Measurements from ENCODE around the gene CYBC1. TPM values are rescaled to one million over a fixed set of nuclear protein-coding genes. Genes with fewer than 3 reads are reported as not detected.

CYBC1 gene
- total RNA-seq, 1 experiment from 2014 or later: 71.7 TPM

DNA sequence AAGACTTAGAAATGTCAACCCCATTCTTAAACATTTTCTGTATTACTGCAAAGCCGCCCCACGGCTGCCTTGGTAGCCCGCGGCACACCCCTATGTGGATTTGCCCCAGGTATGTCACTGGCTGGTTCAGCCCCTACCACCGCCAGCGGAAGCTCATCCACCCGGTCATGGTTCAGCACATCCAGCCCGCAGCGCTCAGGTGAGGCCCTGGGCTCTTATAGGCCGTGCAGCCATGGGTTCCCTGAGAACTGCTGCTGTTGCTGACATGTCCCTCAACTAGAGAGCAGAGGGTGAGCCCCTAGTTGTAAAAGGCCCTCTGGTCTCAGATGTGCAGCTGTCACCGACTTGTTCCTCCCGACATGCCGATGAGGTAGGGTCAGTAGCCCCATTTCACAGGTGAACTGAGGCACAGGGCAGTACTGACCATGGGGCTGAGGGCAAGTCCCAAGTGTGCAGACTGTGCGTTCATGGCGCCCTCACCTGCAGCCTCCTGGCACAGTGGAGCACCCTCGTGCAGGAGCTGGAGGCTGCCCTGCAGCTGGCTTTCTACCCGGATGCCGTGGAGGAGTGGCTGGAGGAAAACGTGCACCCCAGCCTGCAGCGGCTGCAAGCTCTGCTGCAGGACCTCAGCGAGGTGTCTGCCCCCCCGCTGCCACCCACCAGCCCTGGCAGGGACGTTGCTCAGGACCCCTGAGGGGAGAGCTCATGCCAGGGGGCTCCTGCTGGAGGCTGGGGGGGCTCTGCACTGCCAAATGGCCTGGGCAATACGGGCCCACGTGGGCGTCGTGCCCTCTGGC lies 8.7 kb downstream of the CYBC1 start:
- CTCF ChIA-PET: interaction anchor here (1.3 kb wide), 1 partner anchor 17 kb away, joined by 5 read pairs; no protein-coding TSS in a partner anchor
- no peaks in the 10 kb centered on the region for H3K27me3 Mint-ChIP-seq (ENCODE audit: low read depth)
- DNase-seq (ENCODE audit: low spot score) (no peak), ATAC-seq (peak; percentile 17; the same call in 1 of the 2 replicates)
- POLR2A ChIA-PET: no interaction called here
- H3K9me3 Mint-ChIP-seq: no peaks in the 10 kb centered on the region
- H3K27ac Mint-ChIP-seq: no peak overlapping the region
- TF ChIP-seq JUN (CRISPR knock-in tag; IDR thresholded peaks at IDR 0.05) (0 out of 2 replicates have a peak, but pooled peaks have one; percentile 20), IRF2 (CRISPR knock-in tag; IDR thresholded peaks at IDR 0.05; ENCODE audit: borderline replicate concordance, low read depth) (no peak)
- no peak overlapping the region for H3K4me3 Mint-ChIP-seq
- H3K4me1 Mint-ChIP-seq: peaks cover 13% of the 10 kb centered on the region
- peaks cover 4% of the 10 kb centered on the region; the same call in 1 of the 2 replicates for H3K36me3 Mint-ChIP-seq

- no peak overlapping the region for H3K4me3 Mint-ChIP-seq
- CTCF ChIA-PET: interaction anchor here (0.7 to 1.3 kb wide), 2 partner anchors 16 to 40 kb away, joined by 3 to 5 read pairs; no protein-coding TSS in a partner anchor
- DNase-seq (ENCODE audit: low spot score): peak; percentile 47
- POLR2A ChIA-PET: interaction anchor here (0.6 kb wide), 1 partner anchor 962 kb away, joined by 3 read pairs; no protein-coding TSS in a partner anchor
- peaks cover 13% of the 10 kb centered on the region for H3K4me1 Mint-ChIP-seq
- peak; percentile 7; the same call in 1 of the 2 replicates for ATAC-seq
- H3K36me3 Mint-ChIP-seq: peaks cover 4% of the 10 kb centered on the region; the same call in 1 of the 2 replicates
- TF ChIP-seq MYBL2 (CRISPR knock-in tag; IDR thresholded peaks at IDR 0.05) (no peak), ZNF423 (CRISPR knock-in tag; IDR thresholded peaks at IDR 0.05) (peak; percentile 54; the same call in 1 of the 2 replicates), GTF2I (CRISPR knock-in tag; conservative IDR thresholded peaks at IDR 0.05) (no peak)
- H3K27ac Mint-ChIP-seq: no peak overlapping the region
- H3K9me3 Mint-ChIP-seq: no peaks in the 10 kb centered on the region
- no peaks in the 10 kb centered on the region for H3K27me3 Mint-ChIP-seq (ENCODE audit: low read depth)
Observed at GRCh38 chr17:82440991-82441627, 9.4 kb downstream of the CYBC1 start.

DNA sequence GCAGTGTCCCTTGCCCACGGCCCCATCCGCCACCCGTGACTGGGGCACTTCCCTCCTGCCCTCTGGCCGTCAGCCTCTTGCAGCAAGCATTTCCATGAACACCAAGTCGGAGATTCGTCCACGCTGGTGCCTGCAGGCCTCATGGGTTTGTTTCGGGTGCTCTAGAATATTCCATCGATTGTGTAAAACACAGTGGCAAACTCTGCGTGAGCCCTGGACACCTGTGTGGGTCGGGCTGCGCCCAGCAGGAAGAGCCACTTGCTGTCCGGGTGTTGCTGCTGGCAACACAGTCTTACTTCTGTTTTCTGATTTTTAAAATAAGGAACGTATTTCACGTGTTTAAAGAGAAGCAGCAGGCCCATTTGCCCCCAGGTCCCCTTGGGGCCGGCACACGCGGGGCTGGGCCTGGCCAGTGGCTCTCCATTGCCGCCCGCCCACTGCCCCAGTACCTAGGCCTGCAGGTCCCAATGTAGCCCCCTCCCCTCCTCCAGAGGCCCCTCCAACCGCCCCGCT lies 10.0 kb downstream of the CYBC1 start:
- Mint-ChIP-seq H3K27ac (peak overlapping the region; percentile 51; the same call in 1 of the 2 replicates), H3K9me3 (no peaks in the 10 kb centered on the region), H3K4me3 (no peak overlapping the region), H3K36me3 (peaks cover 4% of the 10 kb centered on the region; the same call in 1 of the 2 replicates), H3K27me3 (ENCODE audit: low read depth) (no peaks in the 10 kb centered on the region), H3K4me1 (peaks cover 13% of the 10 kb centered on the region)
- ATAC-seq: peak; percentile 7; the same call in 1 of the 2 replicates
- ChIA-PET POLR2A (interaction anchor here (0.6 kb wide), 1 partner anchor 961 kb away, joined by 3 read pairs; no protein-coding TSS in a partner anchor), CTCF (interaction anchor here (0.7 kb wide), 1 partner anchor 40 kb away, joined by 3 read pairs; no protein-coding TSS in a partner anchor)
- TF ChIP-seq NR2C2 (CRISPR knock-in tag; IDR thresholded peaks at IDR 0.05) (no peak), NFE2L1 (CRISPR knock-in tag; IDR thresholded peaks at IDR 0.05) (no peak), GTF2I (CRISPR knock-in tag; conservative IDR thresholded peaks at IDR 0.05) (no peak), CBFB (CRISPR knock-in tag; IDR thresholded peaks at IDR 0.05; ENCODE audit: low read depth) (no peak), ETV6 (CRISPR knock-in tag; IDR thresholded peaks at IDR 0.05) (no peak), ZNF219 (CRISPR knock-in tag; IDR thresholded peaks at IDR 0.05; ENCODE audit: borderline replicate concordance) (no peak), SMAD3 (CRISPR knock-in tag; IDR thresholded peaks at IDR 0.05; ENCODE audit: borderline replicate concordance) (no peak), CDX4 (CRISPR knock-in tag; IDR thresholded peaks at IDR 0.05; ENCODE audit: borderline replicate concordance) (no peak)
- TF ChIP-seq, protein P1, sequence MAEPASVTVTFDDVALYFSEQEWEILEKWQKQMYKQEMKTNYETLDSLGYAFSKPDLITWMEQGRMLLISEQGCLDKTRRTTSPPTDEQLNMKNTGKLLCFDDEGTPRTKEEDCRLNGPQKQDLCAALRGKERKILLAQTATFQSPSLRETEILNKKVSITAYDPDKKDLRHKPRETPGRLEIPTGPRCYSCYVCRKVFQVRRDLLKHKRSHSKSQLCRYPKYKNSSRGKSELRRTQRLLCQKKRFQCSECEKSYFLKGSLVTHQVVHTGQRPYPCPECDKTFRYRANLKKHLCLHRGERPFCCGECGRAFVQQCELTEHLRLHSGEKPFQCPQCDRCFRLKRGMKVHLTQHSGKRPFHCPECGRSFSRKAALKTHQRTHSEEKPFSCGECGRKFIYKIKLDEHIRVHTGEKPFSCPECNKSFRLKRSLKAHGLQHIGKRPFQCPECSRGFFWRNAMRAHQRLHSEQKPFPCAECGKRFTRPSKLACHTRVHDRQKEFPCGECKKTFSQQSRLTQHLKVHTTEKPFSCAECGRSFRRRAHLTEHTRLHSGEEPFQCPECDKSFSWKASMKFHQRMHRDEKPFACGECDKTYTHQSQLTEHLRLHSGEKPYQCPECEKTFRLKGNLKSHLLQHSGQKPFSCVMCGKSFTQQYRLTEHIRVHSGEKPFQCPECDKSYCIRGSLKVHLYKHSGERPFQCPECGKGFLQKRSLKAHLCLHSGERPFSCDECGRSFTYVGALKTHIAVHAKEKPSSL (CRISPR knock-in tag; conservative IDR thresholded peaks at IDR 0.05): no peak
- TF ChIP-seq, protein P2, sequence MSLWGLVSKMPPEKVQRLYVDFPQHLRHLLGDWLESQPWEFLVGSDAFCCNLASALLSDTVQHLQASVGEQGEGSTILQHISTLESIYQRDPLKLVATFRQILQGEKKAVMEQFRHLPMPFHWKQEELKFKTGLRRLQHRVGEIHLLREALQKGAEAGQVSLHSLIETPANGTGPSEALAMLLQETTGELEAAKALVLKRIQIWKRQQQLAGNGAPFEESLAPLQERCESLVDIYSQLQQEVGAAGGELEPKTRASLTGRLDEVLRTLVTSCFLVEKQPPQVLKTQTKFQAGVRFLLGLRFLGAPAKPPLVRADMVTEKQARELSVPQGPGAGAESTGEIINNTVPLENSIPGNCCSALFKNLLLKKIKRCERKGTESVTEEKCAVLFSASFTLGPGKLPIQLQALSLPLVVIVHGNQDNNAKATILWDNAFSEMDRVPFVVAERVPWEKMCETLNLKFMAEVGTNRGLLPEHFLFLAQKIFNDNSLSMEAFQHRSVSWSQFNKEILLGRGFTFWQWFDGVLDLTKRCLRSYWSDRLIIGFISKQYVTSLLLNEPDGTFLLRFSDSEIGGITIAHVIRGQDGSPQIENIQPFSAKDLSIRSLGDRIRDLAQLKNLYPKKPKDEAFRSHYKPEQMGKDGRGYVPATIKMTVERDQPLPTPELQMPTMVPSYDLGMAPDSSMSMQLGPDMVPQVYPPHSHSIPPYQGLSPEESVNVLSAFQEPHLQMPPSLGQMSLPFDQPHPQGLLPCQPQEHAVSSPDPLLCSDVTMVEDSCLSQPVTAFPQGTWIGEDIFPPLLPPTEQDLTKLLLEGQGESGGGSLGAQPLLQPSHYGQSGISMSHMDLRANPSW (CRISPR knock-in tag; conservative IDR thresholded peaks at IDR 0.05; ENCODE audit: low read depth): no peak
- no peak for DNase-seq (ENCODE audit: low spot score)

Data from WTC11 (cell line).